Measurements from ENCODE around the gene EIF5A. TPM values are rescaled to one million over a fixed set of nuclear protein-coding genes. Genes with fewer than 3 reads are reported as not detected.
"Not testable (repeated sequence)": the region's sequence is repeated elsewhere in the genome, so short reads cannot be mapped to it uniquely, and the experiment has no call there.

Gene EIF5A
- total and polyA plus RNA-seq, 8 donors, result 86.9 to 438 (median 163) TPM

- intact Hi-C loops (cut with DNase I; ENCODE audit: low total_unique reads), result no loop called here
- WGBS, 5 donors, result 56 to 86% (median 74%) methylated on average over 3 of the region's 3 CpGs
Measured at GRCh38 chr17:7334938-7335538, 27.6 kb downstream of the EIF5A start.

GRCh38 chr17:7335765-7336164, 28.3 kb downstream of the EIF5A start:
- H3K9me3 ChIP-seq; H3K4me1 ChIP-seq; DNase-seq; H3K36me3 ChIP-seq; H3K4me3 ChIP-seq; intact Hi-C loops (cut with DNase I; ENCODE audit: low total_unique reads): not testable (repeated sequence)
- Histone ChIP-seq H3K27ac (peak overlapping the region in 2 of 5 donors; percentile 40 to 80), H3K27me3 (peaks cover 0 to 42% (median 9%) of the 10 kb centered on the region in 3 donors)
- 75 to 81% (median 77%) methylated on average over 13 of the region's 13 CpGs for WGBS, 5 donors

More at GRCh38 chr17:7334938-7335538, 27.6 kb downstream of the EIF5A start:
- H3K9me3 ChIP-seq, result no peaks in the 10 kb centered on the region
- H3K27me3 ChIP-seq, result peaks cover 0 to 40% (median 4%) of the 10 kb centered on the region in 3 donors
- peaks cover 6 to 17% (median 10%) of the 10 kb centered on the region in 4 donors for H3K4me1 ChIP-seq
- TF ChIP-seq EP300 (IDR thresholded peaks at IDR 0.05) (no peak), CTCF (IDR thresholded peaks at IDR 0.05) (no peak), POLR2AphosphoS5 (IDR thresholded peaks at IDR 0.05) (no peak), POLR2A (IDR thresholded peaks at IDR 0.05) (no peak)
- no peak overlapping the region for H3K27ac ChIP-seq
- no peaks in the 10 kb centered on the region for H3K36me3 ChIP-seq
- DNase-seq, result no peak
- no peak overlapping the region for H3K4me3 ChIP-seq

GRCh38 chr17:7336240-7337175, 29.1 kb downstream of the EIF5A start, which contains the start of gene ACAP1:
ACAP1 (plus strand) TSS chr17:7336529; CDS start chr17:7336735, 206 bp downstream.
- Histone ChIP-seq H3K27ac (peak within 1 kb of the TSS; percentile 18 to 80 (median 40)), H3K4me1 (peaks cover 0 to 8% (median 2%) of the 10 kb centered on the region in 4 donors), H3K4me3 (peak within 1 kb of the TSS; percentile 15 to 44 (median 38)), H3K9me3 (no peaks in the 10 kb centered on the region), H3K36me3 (no peaks in the 10 kb centered on the region), H3K27me3 (peaks cover 0 to 49% (median 13%) of the 10 kb centered on the region in 3 donors)
- peak; percentile 53 to 62 for DNase-seq
- WGBS, 5 donors, result 40 to 47% (median 44%) methylated on average over 14 to 17 of the region's 17 CpGs
- intact Hi-C loops (cut with DNase I; ENCODE audit: low total_unique reads), result no loop called here
- TF ChIP-seq EP300 (IDR thresholded peaks at IDR 0.05), result no peak
- no peak for TF ChIP-seq POLR2AphosphoS5 (IDR thresholded peaks at IDR 0.05)

- Histone ChIP-seq H3K4me3 (peak overlapping the region in 3 of 4 donors; percentile 15 to 44 (median 36)), H3K27ac (peak overlapping the region in 1 of 5 donors; percentile 80), H3K27me3 (peaks cover 0 to 60% (median 17%) of the 10 kb centered on the region in 3 donors)
- intact Hi-C loops (cut with DNase I; ENCODE audit: low total_unique reads); H3K9me3 ChIP-seq; DNase-seq; H3K4me1 ChIP-seq; H3K36me3 ChIP-seq: not testable (repeated sequence)
- WGBS, 5 donors, result 61 to 77% (median 73%) methylated on average over 7 of the region's 7 CpGs
Measured at GRCh38 chr17:7337600-7337999, 30.2 kb downstream of the EIF5A start.

- TF ChIP-seq CTCF (IDR thresholded peaks at IDR 0.05) (no peak), POLR2AphosphoS5 (IDR thresholded peaks at IDR 0.05) (no peak), POLR2A (IDR thresholded peaks at IDR 0.05) (no peak), EP300 (IDR thresholded peaks at IDR 0.05) (no peak)
- WGBS, 5 donors, result 66 to 85% (median 78%) methylated on average over 2 of the region's 2 CpGs
- H3K36me3 ChIP-seq, result peaks cover 0 to 12% (median 0%) of the 10 kb centered on the region in 4 donors
- H3K4me1 ChIP-seq, result peaks cover 0 to 8% (median 2%) of the 10 kb centered on the region in 4 donors
- intact Hi-C loops (cut with DNase I; ENCODE audit: low total_unique reads), result loop anchor here (10.0 kb wide), 1 partner anchor 65 kb away; no protein-coding TSS in a partner anchor
- H3K27me3 ChIP-seq, result peaks cover 0 to 55% (median 24%) of the 10 kb centered on the region in 3 donors
- H3K4me3 ChIP-seq, result no peak overlapping the region
- H3K9me3 ChIP-seq, result no peaks in the 10 kb centered on the region
- DNase-seq, result no peak
- H3K27ac ChIP-seq, result no peak overlapping the region
Measured at GRCh38 chr17:7340179-7340578, 32.8 kb downstream of the EIF5A start.
